T-helper 1 cell treated with Interleukin-12 subunit alpha and Interleukin-12 subunit beta and Interleukin-4 antibody, amounts not matched to agents 30 ng/mL and 1 ng/mL, for 36 hours (primary cell): ENCODE data around the gene IFNGR2. TPM values are rescaled to one million over a fixed set of nuclear protein-coding genes. Genes with fewer than 3 reads are reported as not detected.
"Not testable (repeated sequence)": the region's sequence is repeated elsewhere in the genome, so short reads cannot be mapped to it uniquely, and the experiment has no call there.

Experiments
- intact Hi-C: fragments of 100-400 bp; cut with micrococcal nuclease; formaldehyde crosslinking; loops from one replicate; pipeline ENCODE4 v1.15.1; 2024
- total RNA-seq: library from RNA; stranded (reverse); gene quantifications from 2 replicates; pipeline ENCODE4 v1.2.3, GENCODE V29; 2022

Gene IFNGR2
- 4.1 and 4.2 TPM in 2 replicates for total RNA-seq

GRCh38 chr21:33403128-33403785 lies at the start of gene IFNGR2:
IFNGR2 (plus strand) TSS chr21:33403413; CDS start chr21:33403544, 131 bp downstream.
- intact Hi-C loops: loop anchor here (5.0 kb wide), 1 partner anchor 74 kb away; the partner anchor contains the start of gene TMEM50B

DNA sequence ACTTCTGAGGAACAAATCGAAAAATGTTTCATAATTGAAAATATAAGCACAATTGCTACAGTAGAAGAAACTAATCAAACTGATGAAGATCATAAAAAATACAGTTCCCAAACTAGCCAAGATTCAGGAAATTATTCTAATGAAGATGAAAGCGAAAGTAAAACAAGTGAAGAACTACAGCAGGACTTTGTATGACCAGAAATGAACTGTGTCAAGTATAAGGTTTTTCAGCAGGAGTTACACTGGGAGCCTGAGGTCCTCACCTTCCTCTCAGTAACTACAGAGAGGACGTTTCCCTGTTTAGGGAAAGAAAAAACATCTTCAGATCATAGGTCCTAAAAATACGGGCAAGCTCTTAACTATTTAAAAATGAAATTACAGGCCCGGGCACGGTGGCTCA lies 47.9 kb upstream of the IFNGR2 start:
- intact Hi-C loops: no loop called here

DNA sequence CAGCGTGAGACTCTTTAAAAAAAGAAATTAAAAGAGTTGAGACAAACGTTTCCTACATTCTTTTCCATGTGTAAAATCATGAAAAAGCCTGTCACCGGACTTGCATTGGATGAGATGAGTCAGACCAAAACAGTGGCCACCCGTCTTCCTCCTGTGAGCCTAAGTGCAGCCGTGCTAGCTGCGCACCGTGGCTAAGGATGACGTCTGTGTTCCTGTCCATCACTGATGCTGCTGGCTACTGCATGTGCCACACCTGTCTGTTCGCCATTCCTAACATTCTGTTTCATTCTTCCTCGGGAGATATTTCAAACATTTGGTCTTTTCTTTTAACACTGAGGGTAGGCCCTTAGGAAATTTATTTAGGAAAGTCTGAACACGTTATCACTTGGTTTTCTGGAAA lies 47.2 kb upstream of the IFNGR2 start:
- intact Hi-C loops: no loop called here

DNA sequence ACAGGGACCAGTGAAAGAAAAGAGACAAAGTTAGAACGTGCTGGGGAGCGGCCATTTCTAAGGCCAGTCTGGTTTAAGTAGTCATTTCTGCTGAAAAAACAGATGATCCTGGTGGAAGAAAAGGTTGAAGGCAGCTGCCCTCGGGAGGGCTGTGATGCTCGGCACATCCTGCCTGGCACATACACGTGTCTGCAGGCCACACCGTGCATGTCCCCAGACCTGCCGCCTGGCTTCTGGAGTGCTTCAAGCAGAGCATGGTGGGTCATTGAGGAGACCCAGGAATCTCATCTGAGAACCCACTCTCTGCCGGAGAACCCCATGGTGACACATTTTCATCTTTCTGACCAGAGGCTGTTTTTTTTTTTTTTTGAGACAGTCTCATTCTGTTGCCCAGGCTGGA lies 46.0 kb upstream of the IFNGR2 start:
- intact Hi-C loops: no loop called here

GRCh38 chr21:33359446-33359845 lies 43.8 kb upstream of the IFNGR2 start:
- intact Hi-C loops: no loop called here

GRCh38 chr21:33360281-33360680 lies 42.9 kb upstream of the IFNGR2 start:
- intact Hi-C loops: loop anchor here (2.0 kb wide), 3 partner anchors 25 to 183 kb away; partner anchors contain the start of genes GART and SON

- intact Hi-C loops: loop anchor here (1.0 to 2.0 kb wide), 9 partner anchors 19 to 182 kb away; partner anchors contain the start of genes GART, IFNAR1, IL10RB and SON
These were observed 42.2 kb upstream of the IFNGR2 start for GRCh38 chr21:33360881-33361602.

GRCh38 chr21:33362044-33362555 lies 41.1 kb upstream of the IFNGR2 start:
- intact Hi-C loops: loop anchor here (1.0 kb wide), 2 partner anchors 12 to 129 kb away; partner anchors contain the start of gene DNAJC28

GRCh38 chr21:33363911-33364609 lies 39.2 kb upstream of the IFNGR2 start:
- intact Hi-C loops: not testable (repeated sequence)

- intact Hi-C loops: no loop called here
These were observed 38.4 kb upstream of the IFNGR2 start for GRCh38 chr21:33364830-33365229.

DNA sequence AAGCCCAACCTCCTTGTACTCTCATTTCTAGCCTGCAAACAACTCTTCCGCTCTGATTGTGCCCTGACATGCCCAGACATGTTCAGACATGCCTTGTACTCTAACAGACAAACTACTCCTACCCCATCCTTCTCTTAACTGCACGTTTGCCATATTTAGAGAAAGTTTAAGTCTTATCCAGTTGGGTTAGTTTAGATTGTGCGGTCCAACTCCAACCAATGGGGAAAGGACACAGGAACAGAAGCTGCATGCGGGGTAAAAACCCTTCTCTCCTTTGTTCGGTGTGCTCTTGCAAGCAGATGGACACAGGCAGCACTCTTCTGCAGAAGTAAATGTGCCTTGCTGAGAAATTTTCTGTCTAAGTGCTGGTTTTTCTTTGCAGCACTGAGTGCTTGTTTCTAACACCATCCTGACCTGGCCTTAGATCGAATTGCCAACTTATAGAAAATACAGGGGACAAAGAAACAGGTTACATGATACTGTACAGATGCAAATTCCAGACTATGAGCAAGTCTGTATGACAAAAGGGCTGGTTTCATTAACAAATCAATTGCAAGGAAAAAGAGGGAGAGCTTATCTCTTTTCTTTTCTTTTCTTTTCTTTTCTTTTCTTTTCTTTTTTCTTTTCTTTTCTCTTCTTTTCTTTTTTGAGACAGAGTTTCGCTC lies 35.8 kb upstream of the IFNGR2 start:
- intact Hi-C loops: no loop called here

DNA sequence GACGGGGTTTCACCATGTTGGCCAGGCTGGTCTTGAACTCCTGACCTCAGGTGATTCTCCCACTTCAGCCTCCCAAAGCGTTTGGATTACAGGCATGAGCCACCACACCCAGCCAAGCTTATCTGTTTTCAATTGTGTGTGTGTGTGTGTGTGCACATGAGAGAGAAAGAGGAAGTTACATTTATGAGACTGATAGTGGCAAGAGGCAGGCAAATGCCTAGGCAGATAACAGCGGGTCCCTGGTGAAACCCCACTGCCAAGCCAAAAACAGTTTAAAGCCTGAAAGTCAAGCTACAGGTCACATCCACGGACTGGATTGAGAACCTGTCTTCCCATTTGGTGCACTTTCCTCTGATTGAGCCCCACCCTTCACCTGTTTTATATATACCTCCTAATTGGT lies 35.1 kb upstream of the IFNGR2 start:
- intact Hi-C loops: no loop called here

DNA sequence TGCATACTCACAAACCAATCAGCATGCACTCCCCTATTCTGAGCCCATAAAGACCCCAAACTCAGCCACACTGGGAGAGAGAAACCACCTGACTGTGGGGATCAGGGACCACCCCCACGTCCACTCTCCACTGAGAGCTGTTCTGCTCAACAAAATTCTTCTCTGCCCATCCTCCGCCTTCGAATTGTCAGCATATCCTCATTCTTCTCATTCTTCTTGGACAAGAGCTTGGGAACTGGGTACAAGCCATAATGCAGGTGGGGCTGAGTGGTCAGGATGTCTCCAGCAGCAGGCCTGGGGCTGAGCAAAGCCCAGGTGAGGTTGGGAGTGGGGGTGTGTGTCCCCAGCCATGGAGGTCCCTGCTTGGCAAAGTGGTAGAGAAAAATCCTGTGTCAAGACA lies 34.6 kb upstream of the IFNGR2 start:
- intact Hi-C loops: no loop called here

GRCh38 chr21:33369586-33369985 lies 33.6 kb upstream of the IFNGR2 start:
- intact Hi-C loops: no loop called here

DNA sequence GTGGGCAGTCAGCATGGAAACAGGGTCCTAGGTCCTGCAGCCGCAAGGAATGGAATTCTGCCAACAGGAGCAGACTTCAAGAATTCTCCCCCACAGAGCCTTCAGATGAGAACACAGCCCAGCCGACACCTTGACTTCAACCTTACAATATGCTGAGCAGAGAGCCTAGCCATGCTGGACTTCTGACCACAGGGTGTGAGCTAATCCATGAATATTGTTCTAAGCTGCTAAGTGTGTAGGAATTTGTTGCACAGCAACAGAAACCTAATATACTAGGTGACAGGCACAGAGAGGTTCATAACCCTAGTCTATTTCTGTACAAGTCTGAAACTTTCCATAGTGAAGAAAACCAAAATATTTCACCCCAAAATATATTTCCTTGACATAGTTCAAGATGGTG lies 32.9 kb upstream of the IFNGR2 start:
- intact Hi-C loops: loop anchor here (10.0 kb wide), 1 partner anchor 234 kb away; no protein-coding TSS in a partner anchor

DNA sequence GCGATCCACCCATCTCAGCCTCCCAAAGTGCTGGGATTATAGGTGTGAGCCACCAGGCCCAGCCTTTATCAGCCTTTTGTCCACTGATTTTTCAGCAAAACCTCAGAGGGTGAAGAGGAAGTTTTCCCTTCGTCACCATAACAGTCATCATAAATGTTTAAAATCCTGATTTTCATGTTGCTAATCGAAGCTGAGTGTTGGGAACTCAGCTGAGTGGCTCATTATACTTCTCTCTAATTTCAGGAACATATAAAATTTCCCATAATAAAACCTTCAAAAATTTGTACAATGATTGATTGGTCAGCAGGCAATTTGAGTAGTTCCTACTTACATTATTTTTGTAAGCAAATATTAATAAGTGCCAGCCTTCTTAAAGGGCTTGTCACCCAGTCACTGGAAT lies 31.8 kb upstream of the IFNGR2 start:
- intact Hi-C loops: loop anchor here (10.0 kb wide), 1 partner anchor 233 kb away; no protein-coding TSS in a partner anchor

- intact Hi-C loops: loop anchor here (10.0 kb wide), 1 partner anchor 232 kb away; no protein-coding TSS in a partner anchor
These were observed 30.6 kb upstream of the IFNGR2 start for GRCh38 chr21:33372582-33372981.

- intact Hi-C loops: loop anchor here (10.0 kb wide), 1 partner anchor 231 kb away; no protein-coding TSS in a partner anchor
These were observed 29.8 kb upstream of the IFNGR2 start for GRCh38 chr21:33373451-33373850.

- intact Hi-C loops: loop anchor here (1.0 to 10.0 kb wide), 6 partner anchors 12 to 434 kb away; partner anchors contain the start of gene IFNAR1
These were observed 29.1 kb upstream of the IFNGR2 start for GRCh38 chr21:33374080-33374449.

GRCh38 chr21:33374450-33375096 lies 28.6 kb upstream of the IFNGR2 start:
- intact Hi-C loops: loop anchor here (1.0 to 10.0 kb wide), 6 partner anchors 12 to 434 kb away; partner anchors contain the start of gene IFNAR1
